Liver (tissue), 9 donors: ENCODE data around the gene NCDN. TPM values are rescaled to one million over a fixed set of nuclear protein-coding genes. Genes with fewer than 3 reads are reported as not detected.

Source experiments
- DNase-seq: peaks from one replicate; pipeline ENCODE4 v3.0.0-alpha.2; 2017; ENCODE audit warnings: low spot score
- H3K27ac ChIP-seq, 2 donors: one replicate each; pipeline ENCODE4 v1.7.0; 2013; ENCODE audit warnings: inconsistent platforms in 2 of 2, low read length in 2 of 2, control low read depth in 1 of 2, low read depth in 1 of 2, mild to moderate bottlenecking in 1 of 2
- H3K27me3 ChIP-seq, 4 donors: one replicate each; pipeline versions ENCODE4 v1.6.1 to v1.7.0; 2013; ENCODE audit warnings: low read length in 3 of 4, inconsistent platforms in 1 of 4, mild to moderate bottlenecking in 1 of 4, moderate library complexity in 1 of 4; ENCODE audit not compliant: control insufficient read depth in 4 of 4, insufficient read depth in 4 of 4
- H3K36me3 ChIP-seq, 4 donors: one replicate each; pipeline versions ENCODE4 v1.6.1 to v1.7.0; 2013; ENCODE audit warnings: low read length in 3 of 4, mild to moderate bottlenecking in 3 of 4, low read depth in 1 of 4, moderate library complexity in 1 of 4; ENCODE audit not compliant: control insufficient read depth in 4 of 4, insufficient read depth in 3 of 4
- H3K4me1 ChIP-seq, 4 donors: one replicate each; pipeline versions ENCODE4 v1.6.1 to v1.7.0; 2013; ENCODE audit warnings: low read length in 3 of 4, mild to moderate bottlenecking in 3 of 4, moderate library complexity in 1 of 4; ENCODE audit not compliant: control insufficient read depth in 4 of 4, insufficient read depth in 4 of 4
- H3K4me3 ChIP-seq, 3 donors: one replicate each; pipeline versions ENCODE4 v1.6.1 to v1.7.0; 2013; ENCODE audit warnings: low read length in 3 of 3, control low read depth in 1 of 3, low read depth in 1 of 3, mild to moderate bottlenecking in 1 of 3
- H3K9ac ChIP-seq, 2 donors: one replicate each; pipeline ENCODE4 v1.7.0; 2013; ENCODE audit warnings: low read length in 2 of 2, mild to moderate bottlenecking in 2 of 2, moderate library complexity in 2 of 2, control low read depth in 1 of 2, low read depth in 1 of 2
- H3K9me3 ChIP-seq, 4 donors: one replicate each; pipeline versions ENCODE4 v1.6.1 to v1.7.0; 2013; ENCODE audit warnings: low read length in 3 of 4; ENCODE audit not compliant: control insufficient read depth in 4 of 4
- EGR1 ChIP-seq, 2 donors: IDR thresholded peaks; 2 replicates each; pipeline ENCODE4 v1.6.1; 2016 to 2018; ENCODE audit warnings: antibody characterized with exemption in 2 of 2, low read depth in 2 of 2
- FOXA1 ChIP-seq: IDR thresholded peaks from 2 replicates; pipeline ENCODE4 v1.6.1; 2016; ENCODE audit warnings: antibody characterized with exemption
- FOXA2 ChIP-seq: IDR thresholded peaks from 2 replicates; pipeline ENCODE4 v1.6.1; 2016; ENCODE audit warnings: antibody characterized with exemption
- GABPA ChIP-seq, 2 donors: IDR thresholded peaks in 1 of 2; conservative IDR thresholded peaks in 1 of 2; 2 replicates each; pipeline ENCODE4 v1.6.1; 2016; ENCODE audit warnings: antibody characterized with exemption in 2 of 2, mild to moderate bottlenecking in 1 of 2, moderate library complexity in 1 of 2
- HNF4A ChIP-seq, 2 donors: conservative IDR thresholded peaks; 2 replicates each; pipeline ENCODE4 v1.6.1; 2016; ENCODE audit warnings: antibody characterized with exemption in 2 of 2, mild to moderate bottlenecking in 2 of 2
- HNF4G ChIP-seq: IDR thresholded peaks from 2 replicates; pipeline ENCODE4 v1.6.1; 2016; ENCODE audit warnings: antibody characterized with exemption
- JUND ChIP-seq, 2 donors: IDR thresholded peaks; 2 replicates each; pipeline ENCODE4 v1.6.1; 2016; ENCODE audit warnings: antibody characterized with exemption in 2 of 2
- NR2F2 ChIP-seq: IDR thresholded peaks from 2 replicates; pipeline ENCODE4 v1.6.1; 2016; ENCODE audit warnings: antibody characterized with exemption
- RAD21 ChIP-seq, 2 donors: IDR thresholded peaks; 2 replicates each; pipeline ENCODE4 v1.6.1; 2016; ENCODE audit warnings: antibody characterized with exemption in 2 of 2, mild to moderate bottlenecking in 2 of 2
- RXRA ChIP-seq, 2 donors: IDR thresholded peaks; 2 replicates each; pipeline ENCODE4 v1.6.1; 2017 to 2018; ENCODE audit warnings: antibody characterized with exemption in 2 of 2, mild to moderate bottlenecking in 1 of 2
- SP1 ChIP-seq: IDR thresholded peaks from 2 replicates; pipeline ENCODE4 v1.6.1; 2018; ENCODE audit warnings: antibody characterized with exemption, mild to moderate bottlenecking
- TAF1 ChIP-seq: conservative IDR thresholded peaks from 2 replicates; pipeline ENCODE4 v1.6.1; 2016; ENCODE audit warnings: antibody characterized with exemption, mild to moderate bottlenecking
- YY1 ChIP-seq: IDR thresholded peaks from 2 replicates; pipeline ENCODE4 v1.6.1; 2016; ENCODE audit warnings: antibody characterized with exemption, mild to moderate bottlenecking
- WGBS: extraction: QIAGEN DNeasy Blood & Tissue Kit; methylation state at CpG from one replicate; pipeline ENCODE4 v1.1.7; 2013; 5-methylcytosine and 5-hydroxymethylcytosine counted together
- polyA plus RNA-seq, 2 donors: library from polyadenylated mRNA; stranded (reverse) in 1 of 2; unstranded in 1 of 2; fragments of 200-250 nt in 1 of 2; fragments of >200 nt in 1 of 2; fragmentation: Nextera tagmentation in 1 of 2; extraction: Ambion mirVana in 1 of 2; gene quantifications; one replicate each; pipeline versions ENCODE4 v1.2.1 to v1.2.3, GENCODE V29; 2013 to 2015
- total RNA-seq, 2 donors: library from RNA; depleted of rRNA; stranded (reverse); fragments of >200 nt; gene quantifications; one replicate each; pipeline ENCODE4 v1.2.3, GENCODE V29; 2014
- TF ChIP-seq, protein P1 (sequence below): IDR thresholded peaks from 2 replicates; pipeline ENCODE4 v1.6.1; 2016; ENCODE audit warnings: antibody characterized with exemption
- TF ChIP-seq, protein P2 (sequence below): IDR thresholded peaks from 2 replicates; pipeline ENCODE4 v1.6.1; 2016; ENCODE audit warnings: antibody characterized with exemption
- TF ChIP-seq, protein P3 (sequence below): fragments of 150-350 bp; IDR thresholded peaks from 2 replicates; pipeline ENCODE4 v1.5.1; 2017; ENCODE audit warnings: improper control_type of control experiment, low read depth, low read length; ENCODE audit not compliant: missing input control
- TF ChIP-seq, protein P4 (sequence below): IDR thresholded peaks from 2 replicates; pipeline ENCODE4 v1.6.1; 2016; ENCODE audit warnings: antibody characterized with exemption
- TF ChIP-seq, protein P5 (sequence below): IDR thresholded peaks from 2 replicates; pipeline ENCODE4 v1.6.1; 2016; ENCODE audit warnings: antibody characterized with exemption, mild to moderate bottlenecking
- donor health status: healthy.
- donor health status: healthy.
- donor health status: healthy.
- donor health status: healthy.
- donor health status: healthy.

The NCDN gene
- total and polyA plus RNA-seq, 4 donors: 2.7 to 7.9 (median 5.6) TPM

DNA sequence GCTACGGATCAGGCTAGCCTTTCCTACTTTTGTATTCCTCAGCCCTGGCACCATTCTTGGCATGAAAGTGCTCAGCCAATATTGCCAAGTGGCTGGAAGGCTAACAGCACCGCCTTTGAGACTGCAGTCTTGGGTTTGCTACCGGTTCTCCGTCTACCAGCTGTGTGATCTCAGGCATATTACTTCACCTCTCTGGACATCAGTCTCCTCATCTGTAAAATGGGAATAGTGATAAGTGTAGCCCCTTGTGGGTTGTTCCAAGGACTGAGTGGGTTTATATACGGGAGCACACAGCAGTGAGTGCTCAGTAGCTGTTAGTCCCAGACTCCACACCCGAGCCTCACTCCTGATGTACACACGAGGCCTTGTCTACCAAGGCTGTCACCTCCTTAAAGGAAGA lies 29.2 kb downstream of the NCDN start:
- WGBS: 93% methylated on average over 7 of the region's 7 CpGs
- H3K9me3 ChIP-seq: no peaks in the 10 kb centered on the region
- TF ChIP-seq RAD21 (IDR thresholded peaks at IDR 0.05) (no peak), RXRA (IDR thresholded peaks at IDR 0.05) (no peak), NR2F2 (no peak), GABPA (IDR thresholded peaks at IDR 0.05 in 1 of 2, conservative IDR thresholded peaks at IDR 0.05 in 1 of 2) (no peak), HNF4A (conservative IDR thresholded peaks at IDR 0.05) (no peak), HNF4G (no peak)
- TF ChIP-seq, protein P1, sequence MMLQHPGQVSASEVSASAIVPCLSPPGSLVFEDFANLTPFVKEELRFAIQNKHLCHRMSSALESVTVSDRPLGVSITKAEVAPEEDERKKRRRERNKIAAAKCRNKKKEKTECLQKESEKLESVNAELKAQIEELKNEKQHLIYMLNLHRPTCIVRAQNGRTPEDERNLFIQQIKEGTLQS: no peak
- TF ChIP-seq, protein P2, sequence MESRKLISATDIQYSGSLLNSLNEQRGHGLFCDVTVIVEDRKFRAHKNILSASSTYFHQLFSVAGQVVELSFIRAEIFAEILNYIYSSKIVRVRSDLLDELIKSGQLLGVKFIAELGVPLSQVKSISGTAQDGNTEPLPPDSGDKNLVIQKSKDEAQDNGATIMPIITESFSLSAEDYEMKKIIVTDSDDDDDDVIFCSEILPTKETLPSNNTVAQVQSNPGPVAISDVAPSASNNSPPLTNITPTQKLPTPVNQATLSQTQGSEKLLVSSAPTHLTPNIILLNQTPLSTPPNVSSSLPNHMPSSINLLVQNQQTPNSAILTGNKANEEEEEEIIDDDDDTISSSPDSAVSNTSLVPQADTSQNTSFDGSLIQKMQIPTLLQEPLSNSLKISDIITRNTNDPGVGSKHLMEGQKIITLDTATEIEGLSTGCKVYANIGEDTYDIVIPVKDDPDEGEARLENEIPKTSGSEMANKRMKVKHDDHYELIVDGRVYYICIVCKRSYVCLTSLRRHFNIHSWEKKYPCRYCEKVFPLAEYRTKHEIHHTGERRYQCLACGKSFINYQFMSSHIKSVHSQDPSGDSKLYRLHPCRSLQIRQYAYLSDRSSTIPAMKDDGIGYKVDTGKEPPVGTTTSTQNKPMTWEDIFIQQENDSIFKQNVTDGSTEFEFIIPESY: no peak
- TF ChIP-seq, protein P3, sequence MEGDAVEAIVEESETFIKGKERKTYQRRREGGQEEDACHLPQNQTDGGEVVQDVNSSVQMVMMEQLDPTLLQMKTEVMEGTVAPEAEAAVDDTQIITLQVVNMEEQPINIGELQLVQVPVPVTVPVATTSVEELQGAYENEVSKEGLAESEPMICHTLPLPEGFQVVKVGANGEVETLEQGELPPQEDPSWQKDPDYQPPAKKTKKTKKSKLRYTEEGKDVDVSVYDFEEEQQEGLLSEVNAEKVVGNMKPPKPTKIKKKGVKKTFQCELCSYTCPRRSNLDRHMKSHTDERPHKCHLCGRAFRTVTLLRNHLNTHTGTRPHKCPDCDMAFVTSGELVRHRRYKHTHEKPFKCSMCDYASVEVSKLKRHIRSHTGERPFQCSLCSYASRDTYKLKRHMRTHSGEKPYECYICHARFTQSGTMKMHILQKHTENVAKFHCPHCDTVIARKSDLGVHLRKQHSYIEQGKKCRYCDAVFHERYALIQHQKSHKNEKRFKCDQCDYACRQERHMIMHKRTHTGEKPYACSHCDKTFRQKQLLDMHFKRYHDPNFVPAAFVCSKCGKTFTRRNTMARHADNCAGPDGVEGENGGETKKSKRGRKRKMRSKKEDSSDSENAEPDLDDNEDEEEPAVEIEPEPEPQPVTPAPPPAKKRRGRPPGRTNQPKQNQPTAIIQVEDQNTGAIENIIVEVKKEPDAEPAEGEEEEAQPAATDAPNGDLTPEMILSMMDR: no peak
- TF ChIP-seq, protein P4, sequence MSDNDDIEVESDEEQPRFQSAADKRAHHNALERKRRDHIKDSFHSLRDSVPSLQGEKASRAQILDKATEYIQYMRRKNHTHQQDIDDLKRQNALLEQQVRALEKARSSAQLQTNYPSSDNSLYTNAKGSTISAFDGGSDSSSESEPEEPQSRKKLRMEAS: no peak
- no peak overlapping the region for H3K9ac ChIP-seq
- no peaks in the 10 kb centered on the region for H3K4me1 ChIP-seq
- no peaks in the 10 kb centered on the region for H3K36me3 ChIP-seq
- no peak for DNase-seq
- H3K27ac ChIP-seq: no peak overlapping the region
- no peak overlapping the region for H3K4me3 ChIP-seq
- no peaks in the 10 kb centered on the region for H3K27me3 ChIP-seq

DNA sequence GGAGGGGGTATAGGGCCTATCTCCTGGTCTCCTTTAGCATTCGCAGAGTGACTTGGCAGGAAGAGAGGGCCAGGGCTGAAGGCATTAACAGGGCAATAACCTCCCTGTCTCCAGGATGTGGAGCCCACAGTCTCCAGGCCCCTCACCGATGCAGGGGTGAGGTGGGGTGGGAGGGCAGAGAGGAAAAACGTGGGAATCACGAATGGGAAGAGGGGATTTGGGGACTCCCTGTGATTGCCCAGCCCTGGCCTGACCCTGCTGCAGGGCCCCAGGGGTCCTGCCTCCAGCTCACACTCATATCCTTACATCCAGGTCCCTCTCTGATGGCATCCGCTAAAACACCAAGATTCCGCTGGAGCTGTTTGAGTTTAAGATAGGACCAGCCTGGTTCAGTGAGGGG lies 30.1 kb downstream of the NCDN start:
- H3K4me1 ChIP-seq: no peaks in the 10 kb centered on the region
- no peak overlapping the region for H3K9ac ChIP-seq
- no peaks in the 10 kb centered on the region for H3K9me3 ChIP-seq
- TF ChIP-seq, protein P3: no peak
- TF ChIP-seq, protein P2: no peak
- TF ChIP-seq FOXA2 (no peak), RXRA (IDR thresholded peaks at IDR 0.05) (no peak), TAF1 (no peak), SP1 (no peak), YY1 (no peak), FOXA1 (no peak), HNF4A (conservative IDR thresholded peaks at IDR 0.05) (no peak), GABPA (IDR thresholded peaks at IDR 0.05 in 1 of 2, conservative IDR thresholded peaks at IDR 0.05 in 1 of 2) (no peak), RAD21 (IDR thresholded peaks at IDR 0.05) (no peak), JUND (IDR thresholded peaks at IDR 0.05) (no peak), HNF4G (no peak), EGR1 (IDR thresholded peaks at IDR 0.05; ENCODE audit: low read depth in 2 of 2) (no peak)
- TF ChIP-seq, protein P5, sequence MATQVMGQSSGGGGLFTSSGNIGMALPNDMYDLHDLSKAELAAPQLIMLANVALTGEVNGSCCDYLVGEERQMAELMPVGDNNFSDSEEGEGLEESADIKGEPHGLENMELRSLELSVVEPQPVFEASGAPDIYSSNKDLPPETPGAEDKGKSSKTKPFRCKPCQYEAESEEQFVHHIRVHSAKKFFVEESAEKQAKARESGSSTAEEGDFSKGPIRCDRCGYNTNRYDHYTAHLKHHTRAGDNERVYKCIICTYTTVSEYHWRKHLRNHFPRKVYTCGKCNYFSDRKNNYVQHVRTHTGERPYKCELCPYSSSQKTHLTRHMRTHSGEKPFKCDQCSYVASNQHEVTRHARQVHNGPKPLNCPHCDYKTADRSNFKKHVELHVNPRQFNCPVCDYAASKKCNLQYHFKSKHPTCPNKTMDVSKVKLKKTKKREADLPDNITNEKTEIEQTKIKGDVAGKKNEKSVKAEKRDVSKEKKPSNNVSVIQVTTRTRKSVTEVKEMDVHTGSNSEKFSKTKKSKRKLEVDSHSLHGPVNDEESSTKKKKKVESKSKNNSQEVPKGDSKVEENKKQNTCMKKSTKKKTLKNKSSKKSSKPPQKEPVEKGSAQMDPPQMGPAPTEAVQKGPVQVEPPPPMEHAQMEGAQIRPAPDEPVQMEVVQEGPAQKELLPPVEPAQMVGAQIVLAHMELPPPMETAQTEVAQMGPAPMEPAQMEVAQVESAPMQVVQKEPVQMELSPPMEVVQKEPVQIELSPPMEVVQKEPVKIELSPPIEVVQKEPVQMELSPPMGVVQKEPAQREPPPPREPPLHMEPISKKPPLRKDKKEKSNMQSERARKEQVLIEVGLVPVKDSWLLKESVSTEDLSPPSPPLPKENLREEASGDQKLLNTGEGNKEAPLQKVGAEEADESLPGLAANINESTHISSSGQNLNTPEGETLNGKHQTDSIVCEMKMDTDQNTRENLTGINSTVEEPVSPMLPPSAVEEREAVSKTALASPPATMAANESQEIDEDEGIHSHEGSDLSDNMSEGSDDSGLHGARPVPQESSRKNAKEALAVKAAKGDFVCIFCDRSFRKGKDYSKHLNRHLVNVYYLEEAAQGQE: no peak
- TF ChIP-seq, protein P1: no peak
- no peak for DNase-seq
- H3K36me3 ChIP-seq: no peaks in the 10 kb centered on the region
- 90% methylated on average over 6 of the region's 6 CpGs for WGBS
- H3K27ac ChIP-seq: no peak overlapping the region
- H3K4me3 ChIP-seq: no peak overlapping the region
- H3K27me3 ChIP-seq: no peaks in the 10 kb centered on the region
